HG03432 (cell line): ENCODE results near the gene OSTF1.
A peak's percentile ranks its signal among the peaks of the same experiment; 100 is the strongest.

ENCODE experiments used
- ATAC-seq: cut with Tn5 transposase; IDR thresholded peaks from one replicate; pipeline ENCODE4 v1.9.1; 2021; ENCODE audit warnings: mild to moderate bottlenecking, moderate library complexity; ENCODE audit not compliant: unreplicated experiment

OSTF1 gene, protein sequence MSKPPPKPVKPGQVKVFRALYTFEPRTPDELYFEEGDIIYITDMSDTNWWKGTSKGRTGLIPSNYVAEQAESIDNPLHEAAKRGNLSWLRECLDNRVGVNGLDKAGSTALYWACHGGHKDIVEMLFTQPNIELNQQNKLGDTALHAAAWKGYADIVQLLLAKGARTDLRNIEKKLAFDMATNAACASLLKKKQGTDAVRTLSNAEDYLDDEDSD

DNA sequence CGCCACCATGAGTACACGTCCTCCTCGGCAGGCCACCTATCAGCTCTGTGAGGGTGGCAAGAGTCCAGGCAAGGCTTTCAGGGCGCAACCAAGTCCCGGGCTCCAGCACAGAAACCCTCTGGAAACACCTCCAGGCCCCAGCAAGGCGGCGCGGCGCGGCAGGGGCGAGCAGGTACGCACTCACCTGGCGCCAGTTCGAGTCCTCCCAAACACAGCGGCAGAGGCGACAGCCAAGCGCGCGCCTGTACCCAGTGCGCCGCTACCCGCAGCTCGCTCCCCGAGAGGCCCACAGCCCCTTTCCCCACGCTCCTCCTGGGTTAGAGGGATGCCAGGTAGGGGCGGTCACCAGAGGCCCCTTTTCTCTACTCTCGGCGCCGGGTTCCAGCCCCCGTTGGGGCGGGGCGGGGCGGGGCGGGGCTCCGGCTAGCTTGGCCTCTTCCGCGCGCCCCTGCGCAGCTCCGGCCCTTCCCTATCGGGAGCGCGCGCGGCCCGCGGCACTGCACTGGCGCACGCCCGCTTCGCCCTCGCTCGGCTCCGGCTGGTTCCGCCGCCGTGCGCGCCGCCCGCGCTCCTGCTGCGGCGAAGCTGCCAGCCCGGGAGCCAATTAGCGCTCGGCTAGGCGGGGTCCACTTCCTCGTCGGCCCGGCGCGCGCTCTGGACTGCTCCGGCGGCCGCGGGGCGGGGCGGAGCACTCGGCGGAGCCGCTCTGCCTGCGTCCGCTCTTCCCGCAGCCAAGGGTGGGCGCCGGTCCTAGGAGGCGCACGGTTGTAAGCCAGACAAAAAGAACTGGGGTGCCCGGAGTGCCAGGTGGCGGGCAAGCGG lies at the start of gene OSTF1, which contains the start of gene NMRK1:
OSTF1 (plus strand) TSS at position 691 of the 822 bp plus-strand sequence. CDS start 179 bp downstream, outside the sequence.
NMRK1 (minus strand) TSS at position 332 of the 822 bp plus-strand sequence. CDS start 5,040 bp downstream, outside the sequence.
- ATAC-seq: peak; percentile 90

DNA sequence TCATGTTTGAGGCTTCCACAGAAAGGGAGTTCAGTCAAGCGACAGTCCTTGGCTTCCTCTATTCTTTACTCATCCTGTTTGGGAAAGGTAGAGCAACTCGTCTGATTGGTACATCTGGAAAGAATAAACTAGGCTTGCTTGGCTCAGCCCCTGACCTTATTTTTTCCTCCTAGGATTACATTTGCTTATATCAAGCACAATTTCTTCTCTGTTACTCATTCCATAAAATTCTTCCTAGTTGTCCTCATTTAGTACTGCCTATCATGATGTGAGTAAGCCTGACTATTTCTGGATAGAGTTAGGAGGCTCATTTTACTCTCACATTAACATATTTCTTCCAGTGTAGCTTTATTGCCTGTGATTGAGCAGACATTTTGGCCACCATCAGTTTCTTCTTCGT lies 49.3 kb upstream of the OSTF1 start:
- ATAC-seq: no peak

DNA sequence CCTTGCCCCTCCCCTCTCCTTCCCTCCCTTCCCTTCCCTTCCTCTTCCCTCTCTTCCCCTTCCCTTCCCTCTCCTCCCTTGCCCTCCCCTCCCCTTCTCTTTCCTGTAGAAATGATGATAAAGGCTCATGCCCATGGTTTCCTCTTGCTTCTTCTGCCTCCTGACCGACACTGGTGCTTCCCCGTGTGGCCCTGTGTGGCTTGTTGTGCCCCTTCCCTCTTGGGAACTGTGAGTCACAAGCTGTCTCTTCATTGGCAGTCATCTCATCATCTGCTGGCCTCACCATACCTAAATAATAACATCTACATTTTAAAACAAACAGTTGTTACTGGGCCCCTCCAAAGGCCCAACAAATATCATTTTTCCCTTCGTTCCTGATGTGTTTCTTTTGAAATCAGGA lies 48.5 kb upstream of the OSTF1 start:
- ATAC-seq: peak; percentile 94

DNA sequence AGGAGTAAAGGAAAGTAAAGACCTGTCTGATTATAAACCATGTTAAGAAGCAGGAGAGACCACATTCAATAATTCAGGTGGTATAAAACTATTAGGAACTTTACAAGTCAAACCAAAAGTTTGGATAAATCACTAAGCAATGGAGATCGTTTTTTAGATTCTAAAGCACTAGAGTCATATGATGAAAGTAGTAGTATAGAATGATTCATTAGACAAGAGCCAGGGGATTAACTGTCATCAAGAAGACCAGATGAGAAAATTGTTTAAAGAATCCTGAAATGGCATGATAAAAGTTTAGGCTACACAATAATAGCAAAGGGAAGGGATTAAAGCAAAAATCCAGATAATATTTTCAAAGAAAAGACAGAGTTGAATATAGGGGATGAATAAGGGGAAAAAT lies 47.3 kb upstream of the OSTF1 start:
- ATAC-seq: no peak

DNA sequence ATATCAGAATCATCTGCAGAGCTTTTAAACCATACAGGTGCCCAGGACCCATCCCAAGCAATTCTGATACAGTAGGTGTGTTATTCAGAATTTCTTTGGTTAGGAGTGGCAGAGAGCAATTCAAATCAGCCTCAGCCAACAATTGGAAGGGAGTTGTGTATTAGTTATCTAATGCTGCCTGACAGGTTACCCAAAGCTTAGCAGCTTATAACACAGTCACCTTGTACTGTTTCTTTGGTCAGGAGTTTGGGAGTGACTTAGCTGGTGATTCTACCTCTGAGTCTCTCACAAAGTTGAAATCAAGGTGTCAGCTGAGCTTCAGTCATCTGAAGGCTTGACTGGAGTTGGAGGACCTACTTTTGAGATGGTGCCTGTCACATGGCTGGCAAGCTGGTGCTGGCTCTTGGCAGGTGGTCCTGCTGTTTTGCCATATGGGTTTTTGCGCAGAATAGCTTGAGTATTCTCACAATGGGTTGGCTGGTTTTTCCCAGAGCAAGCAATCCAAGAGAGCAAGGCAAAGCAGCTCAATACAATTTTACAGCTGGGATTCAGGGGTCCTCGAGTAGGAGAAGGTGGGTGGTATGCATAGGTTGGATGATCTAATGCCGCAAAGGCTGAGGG lies 41.5 kb upstream of the OSTF1 start:
- no peak for ATAC-seq

DNA sequence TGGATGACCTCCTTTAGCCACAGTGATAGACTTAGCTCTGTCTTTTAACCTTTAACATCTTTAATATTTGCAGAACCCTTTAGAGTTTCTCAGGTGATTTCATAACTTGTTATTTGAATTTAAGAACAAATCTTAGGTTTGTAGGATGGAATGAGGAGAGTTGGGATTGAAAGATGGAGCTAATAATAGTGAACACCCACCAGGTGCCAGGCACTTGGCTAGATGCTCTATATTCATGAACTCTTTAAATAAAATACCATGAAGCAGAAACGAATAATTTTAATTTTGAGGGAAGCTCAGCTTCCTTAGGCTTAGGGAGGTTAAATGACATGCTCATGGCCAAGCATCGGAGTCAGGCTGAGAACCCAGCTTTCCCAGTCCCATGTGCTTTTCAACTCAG lies 40.8 kb upstream of the OSTF1 start:
- no peak for ATAC-seq

DNA sequence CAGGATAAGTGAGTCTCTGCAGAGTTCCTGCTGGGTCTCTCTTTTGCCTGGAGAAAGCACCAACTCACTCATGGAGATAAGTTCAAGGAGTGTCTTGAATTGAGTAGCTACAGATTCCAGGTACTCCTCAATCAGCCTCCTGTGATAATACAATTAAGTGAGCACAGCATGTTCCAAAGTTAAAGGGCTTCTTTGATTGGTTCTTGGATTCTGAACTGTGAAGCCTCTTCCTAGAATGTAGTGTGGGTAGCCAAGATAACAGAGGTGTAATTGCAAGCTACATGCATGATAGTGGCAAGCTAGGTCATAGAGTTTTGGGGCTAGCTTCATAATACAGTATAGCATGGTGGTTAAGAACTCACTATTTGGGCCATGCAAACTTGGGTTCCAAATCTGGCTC lies 37.0 kb upstream of the OSTF1 start:
- ATAC-seq: no peak

DNA sequence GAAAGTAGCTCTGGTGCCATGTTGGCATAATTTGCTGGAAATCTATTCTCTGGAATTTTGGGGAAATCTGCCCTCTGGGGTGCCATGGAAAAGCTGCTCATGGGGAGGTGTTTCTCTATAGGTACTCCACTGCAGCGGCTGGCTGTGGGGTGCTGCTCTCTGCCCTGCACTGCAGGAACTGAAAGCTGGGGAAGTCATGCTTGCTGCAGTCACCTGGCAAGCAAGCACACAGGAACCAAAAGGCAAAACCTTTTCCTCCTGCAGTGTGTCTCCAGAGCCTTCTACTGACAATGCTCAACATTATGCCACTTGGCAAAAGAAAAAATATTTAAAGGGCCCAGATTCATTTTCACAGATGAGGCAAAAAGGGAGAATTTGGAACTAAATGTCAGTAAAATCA lies 34.4 kb upstream of the OSTF1 start:
- ATAC-seq: peak; percentile 87

DNA sequence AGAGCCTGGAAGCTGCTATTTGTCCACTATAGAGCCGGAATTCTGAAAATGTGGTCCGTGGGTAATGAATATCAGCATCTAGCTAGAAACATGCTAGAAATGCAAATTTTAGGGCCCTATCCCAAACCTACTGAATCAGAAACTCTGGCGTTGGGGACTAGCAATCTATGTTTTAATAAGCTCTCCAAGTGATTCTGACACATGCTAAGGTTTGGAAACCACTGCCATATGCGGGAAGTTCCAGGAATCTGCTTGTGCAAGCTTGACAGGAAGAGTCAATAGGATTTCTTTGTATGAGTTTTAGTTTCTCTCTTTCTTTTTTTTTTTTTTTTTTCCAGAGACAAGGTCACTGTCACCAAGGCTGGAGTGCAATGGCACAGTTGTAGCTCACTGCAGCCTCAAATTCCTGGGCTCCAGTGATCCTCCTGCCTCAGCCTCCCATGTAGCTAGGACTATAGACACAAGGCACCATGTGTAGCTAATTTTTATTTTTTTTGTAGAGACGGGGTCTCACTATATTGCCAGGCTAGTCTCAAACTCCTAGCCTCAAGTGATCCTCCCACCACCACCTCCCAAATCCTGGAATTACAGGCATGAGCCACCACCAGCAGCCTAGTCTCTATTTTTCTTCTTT lies 33.8 kb upstream of the OSTF1 start:
- no peak for ATAC-seq

DNA sequence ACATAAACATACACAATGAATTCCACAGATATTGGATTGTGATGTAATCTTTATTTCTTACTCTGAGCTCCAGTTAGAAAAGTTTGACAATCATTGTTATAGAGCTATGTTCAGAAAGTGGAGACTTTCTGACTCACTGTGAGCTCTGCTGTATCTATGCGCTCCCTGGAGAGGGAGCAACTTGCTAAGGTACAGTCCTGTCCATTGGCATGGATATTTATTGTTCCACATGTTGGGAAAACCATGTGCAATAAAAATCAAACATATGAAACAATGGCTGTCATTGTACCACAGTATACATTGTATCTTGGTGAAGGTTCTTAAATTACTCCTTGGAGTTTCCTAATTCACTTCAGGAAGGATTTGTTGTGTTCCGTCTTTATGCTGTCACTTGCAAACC lies 27.1 kb upstream of the OSTF1 start:
- no peak for ATAC-seq

DNA sequence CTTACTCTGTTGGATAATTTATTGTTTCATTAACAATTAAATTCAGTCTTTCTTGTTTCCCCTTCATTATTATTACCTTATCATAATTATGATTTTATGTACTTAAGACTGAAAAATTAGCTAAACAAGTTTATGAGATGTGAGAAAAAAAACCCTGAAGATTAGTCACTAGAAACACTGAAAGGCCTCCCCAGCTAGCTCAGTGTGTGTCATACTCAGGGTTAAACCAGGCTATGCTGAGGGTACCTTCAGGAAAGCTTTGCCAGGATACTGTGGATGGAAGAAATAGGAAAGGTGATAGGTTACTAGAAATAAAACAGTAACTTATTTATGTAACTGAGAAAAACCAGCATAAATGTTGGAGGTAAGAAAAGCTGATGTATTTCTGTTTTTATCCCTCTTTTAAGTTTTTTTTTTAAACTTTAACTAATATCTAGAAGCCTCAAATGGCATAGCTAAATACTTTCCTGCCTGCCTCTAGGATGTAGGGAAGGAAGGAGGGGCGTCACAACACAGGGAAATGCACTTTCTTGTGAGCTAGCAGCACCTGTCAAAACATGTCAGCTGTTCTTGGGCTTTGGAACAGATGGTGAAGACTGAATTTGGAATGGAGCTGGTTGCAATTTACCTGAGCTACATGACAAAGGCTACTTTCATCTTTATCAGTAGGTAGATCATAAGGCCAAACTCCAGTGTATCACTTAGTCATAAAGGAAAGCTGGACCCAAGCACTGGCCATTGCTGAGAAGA lies 24.6 kb upstream of the OSTF1 start:
- no peak for ATAC-seq

DNA sequence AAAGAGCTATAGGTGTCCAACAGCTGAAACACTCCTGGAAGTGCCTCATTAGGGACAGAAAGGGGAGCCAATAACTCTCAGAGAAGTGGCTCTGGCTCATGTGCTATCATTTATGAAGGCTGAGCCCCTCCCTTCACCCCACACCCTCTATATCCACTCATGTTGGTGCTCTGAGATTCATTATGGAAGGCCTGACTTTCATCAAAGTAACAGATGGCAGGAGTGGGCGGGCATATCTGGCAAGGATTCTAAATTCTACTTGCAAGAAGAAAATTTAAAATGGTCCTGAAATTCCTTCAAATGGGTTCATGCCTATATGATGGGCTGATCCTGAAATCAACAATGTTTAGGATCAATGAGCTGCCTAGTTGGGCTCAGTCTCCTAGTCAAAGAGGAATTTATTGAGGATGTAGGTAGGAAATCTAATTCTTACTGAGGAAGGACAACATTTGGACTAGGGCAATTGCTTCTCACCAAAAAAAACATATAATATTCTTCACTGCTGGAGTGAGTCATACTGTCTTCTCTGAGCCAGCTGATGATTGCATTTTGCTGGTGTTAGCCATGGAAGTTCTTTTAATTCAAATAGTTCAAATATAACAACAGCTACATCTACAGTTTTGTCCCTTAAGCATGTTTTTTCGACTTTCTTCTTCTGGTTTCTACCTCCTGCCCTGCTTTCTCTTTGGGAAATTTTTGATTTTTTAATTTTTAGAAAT lies 23.8 kb upstream of the OSTF1 start:
- ATAC-seq: no peak

DNA sequence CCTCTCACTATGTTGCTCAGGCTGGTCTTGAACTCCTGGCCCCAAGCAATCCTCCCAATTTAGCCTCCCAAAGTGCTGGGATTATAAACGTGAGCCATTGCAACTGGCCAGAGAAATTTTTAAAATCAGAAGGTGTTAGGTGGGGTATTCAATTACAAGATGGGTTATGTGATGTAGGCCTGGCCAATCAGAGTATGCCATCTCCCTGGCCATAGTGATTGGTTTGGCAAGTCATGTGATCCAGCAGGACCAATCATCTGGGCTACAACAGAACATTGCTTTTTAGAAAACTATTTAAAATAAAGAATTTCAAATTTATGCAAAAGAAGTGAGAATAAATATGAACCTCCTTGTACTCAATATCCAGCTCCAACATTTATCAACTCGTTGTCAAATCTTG lies 22.8 kb upstream of the OSTF1 start:
- no peak for ATAC-seq

DNA sequence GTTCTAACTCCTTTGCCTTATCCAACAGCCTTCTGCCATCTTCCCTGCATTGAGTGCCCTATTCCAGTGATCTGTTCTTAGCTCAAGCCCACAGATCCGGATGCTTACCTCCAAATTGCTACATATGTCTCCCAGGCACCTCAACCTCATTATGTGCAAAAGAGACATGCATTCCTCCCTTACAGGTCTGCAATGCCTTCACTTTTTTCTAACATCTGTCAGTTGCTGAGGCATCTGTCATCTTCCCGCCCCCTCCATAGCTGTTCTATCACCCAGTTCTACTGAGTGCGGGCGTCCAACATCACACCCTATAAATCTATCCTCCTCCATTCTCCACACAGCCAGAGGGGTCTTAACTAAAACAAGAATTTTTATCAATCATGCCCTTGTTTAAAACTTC lies 20.4 kb upstream of the OSTF1 start:
- no peak for ATAC-seq

DNA sequence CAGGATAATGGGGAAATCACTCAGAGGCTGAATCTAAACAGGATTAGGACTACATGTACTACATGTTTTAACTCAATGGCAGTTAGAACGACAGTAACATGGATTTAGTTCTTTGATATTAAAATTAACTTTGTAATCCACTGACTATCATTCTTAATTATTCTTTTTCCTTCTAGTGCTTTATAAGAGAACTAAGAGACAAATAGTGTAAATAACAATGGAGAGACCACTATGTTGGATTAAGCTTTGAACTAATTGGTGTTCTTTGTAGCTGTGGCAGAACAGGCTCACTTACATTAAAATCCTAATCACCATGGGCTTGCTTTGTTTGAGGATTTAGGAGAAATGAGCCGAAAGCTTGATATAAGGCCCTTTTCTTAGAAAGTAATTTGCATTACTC lies 19.1 kb upstream of the OSTF1 start:
- ATAC-seq: no peak

DNA sequence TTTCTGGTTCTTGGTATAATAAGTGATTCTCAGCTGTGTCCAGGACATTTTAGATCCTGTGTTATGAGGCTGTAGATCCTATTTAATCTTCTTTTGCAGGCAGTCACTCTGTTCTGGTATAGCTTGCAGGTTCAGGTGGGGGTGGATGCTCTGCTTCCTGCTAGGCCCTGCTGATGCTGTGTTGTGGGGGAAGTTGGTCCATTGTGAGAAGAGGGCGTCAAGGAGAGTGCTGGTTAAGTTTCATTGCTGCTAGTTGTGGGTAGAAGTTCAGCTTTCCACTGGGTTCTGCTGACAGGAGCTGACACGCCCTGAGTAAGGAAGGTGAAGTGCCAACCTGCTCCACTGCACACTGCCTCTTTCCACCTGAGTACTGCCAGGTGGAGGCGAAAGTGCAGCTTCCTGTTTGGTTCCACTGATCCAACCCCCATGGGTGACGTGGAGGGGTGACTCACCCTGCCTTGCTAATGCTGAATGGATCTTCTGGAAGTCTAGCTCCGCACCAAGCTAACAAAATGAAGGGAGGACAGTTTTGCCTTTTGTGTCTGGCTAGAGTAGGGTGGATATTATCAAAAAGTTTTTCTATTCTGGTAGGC lies 16.7 kb upstream of the OSTF1 start:
- peak; percentile 71 for ATAC-seq

DNA sequence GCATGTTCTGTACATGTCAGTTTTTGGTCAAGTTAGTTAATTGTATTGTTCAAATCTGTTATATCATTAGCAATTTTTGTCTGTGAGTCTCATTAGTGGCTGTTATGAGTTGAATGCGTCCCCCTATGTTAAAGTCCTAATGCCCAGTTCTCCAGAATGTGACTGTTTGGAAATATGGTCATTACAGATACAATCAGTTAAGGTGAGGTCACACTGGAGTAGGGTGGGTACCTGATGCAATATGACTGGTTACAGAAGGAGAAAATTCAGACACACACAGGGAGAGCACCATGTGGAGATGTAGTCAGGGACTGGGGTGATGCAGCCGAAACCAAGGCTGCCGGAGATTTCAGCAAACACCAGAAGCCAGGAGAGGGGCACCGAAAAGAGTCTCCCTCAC lies 15.4 kb upstream of the OSTF1 start:
- no peak for ATAC-seq

DNA sequence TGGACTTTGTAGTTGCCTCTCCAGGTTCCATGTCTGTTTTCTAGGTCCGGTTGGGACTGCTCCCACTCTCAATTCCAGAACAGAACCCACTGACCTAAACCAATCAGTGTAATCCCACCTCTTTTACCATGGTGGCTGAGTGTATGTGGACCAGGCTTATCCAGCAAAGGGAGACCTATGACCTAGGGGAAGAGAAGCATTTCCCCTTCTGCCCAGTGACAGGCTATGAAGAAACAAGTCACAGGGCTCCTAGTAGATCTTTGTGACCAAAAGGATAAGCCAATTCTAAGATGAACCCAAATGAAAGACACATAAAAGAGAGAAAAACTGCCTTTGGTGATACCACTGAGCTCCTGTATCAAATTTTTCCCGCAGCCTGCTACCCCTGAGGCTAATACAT lies 6.7 kb upstream of the OSTF1 start:
- no peak for ATAC-seq

DNA sequence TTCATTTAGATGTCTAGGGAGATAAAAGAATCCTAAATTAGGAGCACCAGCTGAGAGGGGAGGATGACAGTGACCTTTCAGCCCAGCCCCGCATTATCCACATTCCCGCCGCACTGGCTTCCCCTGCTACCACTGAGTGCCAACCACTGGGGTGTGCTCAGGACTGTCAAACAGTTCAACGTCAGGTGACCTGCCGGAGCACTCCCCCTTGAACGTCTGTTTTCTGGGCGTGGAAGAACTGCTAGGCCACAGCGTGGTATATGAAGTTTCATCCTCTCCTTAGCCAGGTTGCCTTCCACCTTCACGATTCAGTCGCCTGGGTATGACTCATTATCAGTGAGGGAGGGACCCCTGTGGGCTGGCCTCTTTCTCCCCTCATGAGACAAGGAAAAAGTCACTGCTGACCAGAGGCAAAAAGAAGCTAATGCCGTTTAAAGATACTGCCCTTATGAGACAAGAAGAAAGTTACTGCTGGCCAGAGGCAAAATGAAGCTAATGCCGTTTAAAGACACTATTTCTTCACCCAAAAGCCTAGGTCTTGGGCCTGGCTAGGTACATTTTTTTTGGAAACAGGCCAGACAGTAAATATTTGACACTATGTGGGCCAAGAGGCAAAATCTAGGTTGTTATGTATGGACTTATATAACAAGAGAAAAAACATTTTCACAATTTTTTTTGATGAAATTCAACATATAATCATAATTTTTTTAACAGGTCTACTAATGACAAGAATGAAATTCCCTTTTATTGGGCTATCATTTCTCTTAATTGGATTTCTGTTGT lies 4.9 kb upstream of the OSTF1 start:
- no peak for ATAC-seq
